GM08714 (cell line): ENCODE data around the gene SOCS7.

Experiments
- H3K4me3 ChIP-seq: fragments of 200-500 bp; sonication (Bioruptor generic); 2 replicates; pipeline ENCODE4 v1.5.1; 2014; ENCODE audit warnings: mild to moderate bottlenecking, low read length, inconsistent platforms
- ZNF274 ChIP-seq: IDR thresholded peaks from 2 replicates; pipeline ENCODE4 v1.6.1; 2012; ENCODE audit warnings: mild to moderate bottlenecking, low read depth, low read length

The SOCS7 gene

GRCh38 chr17:38418062-38418692 is 66.5 kb downstream of the SOCS7 start:
- no peak overlapping the region for H3K4me3 ChIP-seq
- TF ChIP-seq ZNF274 = no peak

GRCh38 chr17:38418693-38419507 is 67.3 kb downstream of the SOCS7 start:
- H3K4me3 ChIP-seq = no peak overlapping the region
- no peak for TF ChIP-seq ZNF274

GRCh38 chr17:38419508-38419981 is 67.9 kb downstream of the SOCS7 start:
- no peak for TF ChIP-seq ZNF274
- no peak overlapping the region for H3K4me3 ChIP-seq

- TF ChIP-seq ZNF274 = no peak
Measured at GRCh38 chr17:38420518-38420917, 68.9 kb downstream of the SOCS7 start.

GRCh38 chr17:38421171-38421841 is 69.7 kb downstream of the SOCS7 start:
- H3K4me3 ChIP-seq = no peak overlapping the region
- TF ChIP-seq ZNF274 = no peak

More at GRCh38 chr17:38420518-38420917, 68.9 kb downstream of the SOCS7 start:
- H3K4me3 ChIP-seq = no peak overlapping the region

- TF ChIP-seq ZNF274 = no peak
- H3K4me3 ChIP-seq = no peak overlapping the region
Measured at GRCh38 chr17:38421871-38422827, 70.5 kb downstream of the SOCS7 start.

GRCh38 chr17:38424297-38424972 is 72.8 kb downstream of the SOCS7 start:
- TF ChIP-seq ZNF274 = no peak

GRCh38 chr17:38425031-38425430 is 73.4 kb downstream of the SOCS7 start:
- H3K4me3 ChIP-seq = no peak overlapping the region
- no peak for TF ChIP-seq ZNF274

More at GRCh38 chr17:38424297-38424972, 72.8 kb downstream of the SOCS7 start:
- H3K4me3 ChIP-seq = no peak overlapping the region

GRCh38 chr17:38425744-38426143 is 74.1 kb downstream of the SOCS7 start:
- TF ChIP-seq ZNF274 = no peak
- no peak overlapping the region for H3K4me3 ChIP-seq

- TF ChIP-seq ZNF274 = no peak
Measured at GRCh38 chr17:38426441-38426840, 74.8 kb downstream of the SOCS7 start.

GRCh38 chr17:38427160-38427949 is 75.7 kb downstream of the SOCS7 start:
- no peak for TF ChIP-seq ZNF274
- peak overlapping the region; percentile 68; the same call in 1 of the 2 replicates for H3K4me3 ChIP-seq

More at GRCh38 chr17:38426441-38426840, 74.8 kb downstream of the SOCS7 start:
- no peak overlapping the region for H3K4me3 ChIP-seq

GRCh38 chr17:38428112-38428642 is 76.5 kb downstream of the SOCS7 start, which contains the start of gene ARHGAP23:
ARHGAP23 (plus strand) TSS chr17:38428464; CDS start chr17:38428486, 22 bp downstream.
- no peak for TF ChIP-seq ZNF274
- H3K4me3 ChIP-seq = peak within 1 kb of the TSS; percentile 69; the same call in 1 of the 2 replicates
